Neuron (in vitro differentiated cells): ENCODE data around the gene MAPK8IP1.

Source experiments
- H2AFZ ChIP-seq: one replicate; pipeline ENCODE4 v1.6.1; 2013; ENCODE audit warnings: low read depth, mild to moderate bottlenecking, inconsistent platforms, low read length, moderate library complexity
- H3K27me3 ChIP-seq: one replicate; pipeline ENCODE4 v1.6.1; 2013; ENCODE audit warnings: low read length; ENCODE audit not compliant: insufficient read depth
- H3K36me3 ChIP-seq: one replicate; pipeline ENCODE4 v1.6.1; 2013; ENCODE audit warnings: low read length; ENCODE audit not compliant: insufficient read depth
- H3K4me1 ChIP-seq: one replicate; pipeline ENCODE4 v1.6.1; 2013; ENCODE audit warnings: low read length; ENCODE audit not compliant: insufficient read depth
- H3K4me3 ChIP-seq: 2 replicates; pipeline ENCODE4 v1.5.1; 2013; ENCODE audit warnings: mild to moderate bottlenecking, low read length, moderate library complexity
- H3K9me3 ChIP-seq: one replicate; pipeline ENCODE4 v1.6.1; 2013; ENCODE audit warnings: low read length

Gene MAPK8IP1

GRCh38 chr11:45945397-45945999, 60.0 kb downstream of the MAPK8IP1 start:
- H3K36me3 ChIP-seq, result peaks cover 56% of the 10 kb centered on the region

GRCh38 chr11:45947885-45948284, 62.4 kb downstream of the MAPK8IP1 start:
- no peak overlapping the region for H3K4me3 ChIP-seq
- H3K36me3 ChIP-seq, result peaks cover 55% of the 10 kb centered on the region
- H3K4me1 ChIP-seq, result peaks cover 31% of the 10 kb centered on the region
- H3K9me3 ChIP-seq, result no peaks in the 10 kb centered on the region
- H2AFZ ChIP-seq, result no peak overlapping the region
- H3K27me3 ChIP-seq, result no peaks in the 10 kb centered on the region

More at GRCh38 chr11:45945397-45945999, 60.0 kb downstream of the MAPK8IP1 start:
- Histone ChIP-seq H3K4me1 (peaks cover 31% of the 10 kb centered on the region), H3K4me3 (no peak overlapping the region), H3K27me3 (no peaks in the 10 kb centered on the region), H3K9me3 (no peaks in the 10 kb centered on the region), H2AFZ (no peak overlapping the region)

- Histone ChIP-seq H3K4me1 (peaks cover 31% of the 10 kb centered on the region), H3K9me3 (no peaks in the 10 kb centered on the region), H3K4me3 (no peak overlapping the region), H3K36me3 (peaks cover 57% of the 10 kb centered on the region), H2AFZ (no peak overlapping the region), H3K27me3 (no peaks in the 10 kb centered on the region)
These were observed 62.9 kb downstream of the MAPK8IP1 start for GRCh38 chr11:45948356-45948755.

- Histone ChIP-seq H3K36me3 (peaks cover 50% of the 10 kb centered on the region), H3K4me1 (peaks cover 31% of the 10 kb centered on the region), H3K27me3 (no peaks in the 10 kb centered on the region), H3K4me3 (no peak overlapping the region), H3K9me3 (no peaks in the 10 kb centered on the region), H2AFZ (no peak overlapping the region)
These were observed 64.5 kb downstream of the MAPK8IP1 start for GRCh38 chr11:45949992-45950407.
